HEK293 (cell line): Measurements from ENCODE around the gene NIPBL.

Source experiments
- MYNN ChIP-seq: fragments of 450-650 bp; formaldehyde crosslinking; IDR thresholded peaks from 2 replicates; pipeline ENCODE4 v1.5.1; 2016; ENCODE audit warnings: missing biosample characterization, missing genetic modification characterization, borderline replicate concordance
- SP2 ChIP-seq: fragments of 450-650 bp; formaldehyde crosslinking; IDR thresholded peaks from 2 replicates; pipeline ENCODE4 v1.5.1; 2016; ENCODE audit warnings: missing biosample characterization, missing genetic modification characterization
- SP7 ChIP-seq: fragments of 450-650 bp; formaldehyde crosslinking; IDR thresholded peaks from 2 replicates; pipeline ENCODE4 v1.5.1; 2016; ENCODE audit warnings: missing biosample characterization, missing genetic modification characterization
- ZBTB17 ChIP-seq: fragments of 450-650 bp; formaldehyde crosslinking; IDR thresholded peaks from 2 replicates; pipeline ENCODE4 v1.5.1; 2016; ENCODE audit warnings: missing biosample characterization, missing genetic modification characterization
- ZBTB8A ChIP-seq: fragments of 450-650 bp; formaldehyde crosslinking; IDR thresholded peaks from 2 replicates; pipeline ENCODE4 v1.5.1; 2016; ENCODE audit warnings: missing biosample characterization, missing genetic modification characterization
- ZFP37 ChIP-seq: fragments of 450-650 bp; formaldehyde crosslinking; IDR thresholded peaks from 2 replicates; pipeline ENCODE4 v1.5.1; 2016; ENCODE audit warnings: missing biosample characterization, missing genetic modification characterization
- ZFP41 ChIP-seq: fragments of 450-650 bp; formaldehyde crosslinking; IDR thresholded peaks from 2 replicates; pipeline ENCODE4 v1.5.1; 2016; ENCODE audit warnings: missing biosample characterization, missing genetic modification characterization, borderline replicate concordance
- ZNF146 ChIP-seq: fragments of 450-650 bp; formaldehyde crosslinking; IDR thresholded peaks from 2 replicates; pipeline ENCODE4 v1.5.1; 2016; ENCODE audit warnings: missing biosample characterization, missing genetic modification characterization
- ZNF174 ChIP-seq: fragments of 450-650 bp; formaldehyde crosslinking; IDR thresholded peaks from 2 replicates; pipeline ENCODE4 v1.5.0; 2017; ENCODE audit warnings: missing biosample characterization, mild to moderate bottlenecking, missing genetic modification characterization
- ZNF211 ChIP-seq: fragments of 450-650 bp; formaldehyde crosslinking; IDR thresholded peaks from 2 replicates; pipeline ENCODE4 v1.5.1; 2016; ENCODE audit warnings: low read depth, missing biosample characterization, missing genetic modification characterization
- ZNF214 ChIP-seq: fragments of 450-650 bp; formaldehyde crosslinking; IDR thresholded peaks from 2 replicates; pipeline ENCODE4 v1.5.1; 2017; ENCODE audit warnings: missing biosample characterization, mild to moderate bottlenecking, missing genetic modification characterization, borderline replicate concordance
- ZNF311 ChIP-seq: fragments of 450-650 bp; formaldehyde crosslinking; IDR thresholded peaks from 2 replicates; pipeline ENCODE4 v1.5.1; 2017; ENCODE audit warnings: missing biosample characterization, missing genetic modification characterization, borderline replicate concordance
- ZNF324 ChIP-seq: fragments of 450-650 bp; formaldehyde crosslinking; IDR thresholded peaks from 2 replicates; pipeline ENCODE4 v1.5.1; 2016; ENCODE audit warnings: missing biosample characterization, missing genetic modification characterization
- ZNF335 ChIP-seq: fragments of 450-650 bp; formaldehyde crosslinking; conservative IDR thresholded peaks from 2 replicates; pipeline ENCODE4 v1.5.1; 2016; ENCODE audit warnings: missing biosample characterization, missing genetic modification characterization
- ZNF433 ChIP-seq: fragments of 450-650 bp; formaldehyde crosslinking; IDR thresholded peaks from 2 replicates; pipeline ENCODE4 v1.5.1; 2016; ENCODE audit warnings: missing biosample characterization, missing genetic modification characterization, low read depth
- ZNF473 ChIP-seq: fragments of 450-650 bp; formaldehyde crosslinking; IDR thresholded peaks from 2 replicates; pipeline ENCODE4 v1.5.1; 2017; ENCODE audit warnings: missing biosample characterization, missing genetic modification characterization
- ZNF544 ChIP-seq: fragments of 450-650 bp; formaldehyde crosslinking; IDR thresholded peaks from 2 replicates; pipeline ENCODE4 v1.5.0; 2017; ENCODE audit warnings: missing biosample characterization, missing genetic modification characterization
- ZNF585B ChIP-seq: fragments of 450-650 bp; formaldehyde crosslinking; IDR thresholded peaks from 2 replicates; pipeline ENCODE4 v1.5.1; 2016; ENCODE audit warnings: missing biosample characterization, missing genetic modification characterization
- ZXDB ChIP-seq: fragments of 450-650 bp; formaldehyde crosslinking; IDR thresholded peaks from 2 replicates; pipeline ENCODE4 v1.5.1; 2016; ENCODE audit warnings: missing biosample characterization, missing genetic modification characterization
- TF ChIP-seq, protein P1 (sequence below): fragments of 450-650 bp; formaldehyde crosslinking; IDR thresholded peaks from 2 replicates; pipeline ENCODE4 v1.5.1; 2016; ENCODE audit warnings: missing biosample characterization, missing genetic modification characterization
- TF ChIP-seq, protein P2 (sequence below): sonication (generic); formaldehyde crosslinking; IDR thresholded peaks from 2 replicates; pipeline ENCODE4 v1.8.1; 2022; ENCODE audit warnings: mild to moderate bottlenecking, moderate library complexity, missing genetic modification reagents
- TF ChIP-seq, protein P3 (sequence below): IDR thresholded peaks from 2 replicates; pipeline ENCODE4 v1.6.1; 2011; ENCODE audit warnings: mild to moderate bottlenecking, low read depth, low read length, borderline replicate concordance
- TF ChIP-seq, protein P4 (sequence below): fragments of 450-650 bp; formaldehyde crosslinking; IDR thresholded peaks from 2 replicates; pipeline ENCODE4 v1.5.1; 2016; ENCODE audit warnings: missing biosample characterization, missing genetic modification characterization
- TF ChIP-seq, protein P5 (sequence below): fragments of 450-650 bp; IDR thresholded peaks from 2 replicates; pipeline ENCODE4 v1.5.1; 2018; ENCODE audit warnings: missing biosample characterization, missing genetic modification characterization
- TF ChIP-seq, protein P6 (sequence below): fragments of 450-650 bp; formaldehyde crosslinking; IDR thresholded peaks from 2 replicates; pipeline ENCODE4 v1.5.1; 2017; ENCODE audit warnings: missing biosample characterization, missing genetic modification characterization
- TF ChIP-seq, protein P7 (sequence below): fragments of 450-650 bp; formaldehyde crosslinking; conservative IDR thresholded peaks from 2 replicates; pipeline ENCODE4 v1.5.1; 2016; ENCODE audit warnings: low read depth, missing biosample characterization, missing genetic modification characterization

NIPBL gene

DNA sequence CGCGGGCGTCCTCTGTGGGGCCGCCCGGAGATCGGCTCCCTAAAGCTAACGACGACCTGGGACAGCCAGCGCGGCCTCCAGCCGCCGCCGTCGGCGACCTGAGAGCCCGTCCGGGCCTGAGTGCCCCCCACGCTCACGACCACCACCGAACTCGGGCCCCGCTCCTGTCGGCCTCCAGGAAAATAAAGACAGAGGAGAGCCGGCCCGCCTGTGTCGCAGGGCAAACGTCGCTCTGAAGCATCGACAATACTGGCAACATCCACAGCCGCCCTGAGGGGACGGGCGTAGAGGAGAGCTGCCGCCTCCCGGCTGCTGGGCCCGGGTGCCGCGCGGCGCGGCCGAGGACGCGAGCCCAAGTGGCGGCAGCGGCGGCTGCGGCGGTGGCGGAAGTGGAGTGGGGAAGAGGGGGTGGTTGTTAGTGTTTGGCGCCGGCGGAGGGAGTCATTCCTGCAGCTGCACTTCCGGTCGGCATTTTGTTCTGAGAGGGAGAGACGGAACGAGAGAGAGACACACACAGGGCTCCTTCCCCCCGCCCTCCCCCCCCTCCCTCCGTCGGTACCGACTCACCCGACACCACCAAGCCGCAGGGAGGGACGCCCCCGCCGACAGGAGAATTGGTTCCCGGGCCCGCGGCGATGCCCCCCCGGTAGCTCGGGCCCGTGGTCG, at the start of gene NIPBL (continued):
- TF ChIP-seq ZNF324: 0 out of 2 replicates have a peak, but pooled peaks have one; percentile 14
- TF ChIP-seq, protein P1, sequence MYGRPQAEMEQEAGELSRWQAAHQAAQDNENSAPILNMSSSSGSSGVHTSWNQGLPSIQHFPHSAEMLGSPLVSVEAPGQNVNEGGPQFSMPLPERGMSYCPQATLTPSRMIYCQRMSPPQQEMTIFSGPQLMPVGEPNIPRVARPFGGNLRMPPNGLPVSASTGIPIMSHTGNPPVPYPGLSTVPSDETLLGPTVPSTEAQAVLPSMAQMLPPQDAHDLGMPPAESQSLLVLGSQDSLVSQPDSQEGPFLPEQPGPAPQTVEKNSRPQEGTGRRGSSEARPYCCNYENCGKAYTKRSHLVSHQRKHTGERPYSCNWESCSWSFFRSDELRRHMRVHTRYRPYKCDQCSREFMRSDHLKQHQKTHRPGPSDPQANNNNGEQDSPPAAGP (tag by site-specific recombination): no peak; the same call in 1 of the 2 replicates
- TF ChIP-seq ZNF585B (tag by site-specific recombination): no peak
- peak; percentile 76 for TF ChIP-seq SP2 (tag by site-specific recombination)
- 0 out of 2 replicates have a peak, but pooled peaks have one; percentile 13 for TF ChIP-seq MYNN (tag by site-specific recombination)
- no peak for TF ChIP-seq ZNF433
- TF ChIP-seq, protein P2, sequence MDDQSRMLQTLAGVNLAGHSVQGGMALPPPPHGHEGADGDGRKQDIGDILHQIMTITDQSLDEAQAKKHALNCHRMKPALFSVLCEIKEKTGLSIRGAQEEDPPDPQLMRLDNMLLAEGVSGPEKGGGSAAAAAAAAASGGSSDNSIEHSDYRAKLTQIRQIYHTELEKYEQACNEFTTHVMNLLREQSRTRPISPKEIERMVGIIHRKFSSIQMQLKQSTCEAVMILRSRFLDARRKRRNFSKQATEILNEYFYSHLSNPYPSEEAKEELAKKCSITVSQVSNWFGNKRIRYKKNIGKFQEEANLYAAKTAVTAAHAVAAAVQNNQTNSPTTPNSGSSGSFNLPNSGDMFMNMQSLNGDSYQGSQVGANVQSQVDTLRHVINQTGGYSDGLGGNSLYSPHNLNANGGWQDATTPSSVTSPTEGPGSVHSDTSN: 0 out of 2 replicates have a peak, but pooled peaks have one; percentile 46
- peak; percentile 12; the same call in 1 of the 2 replicates for TF ChIP-seq ZXDB (tag by site-specific recombination)
- TF ChIP-seq ZNF473 (tag by site-specific recombination): no peak
- TF ChIP-seq SP7: no peak
- TF ChIP-seq, protein P3, sequence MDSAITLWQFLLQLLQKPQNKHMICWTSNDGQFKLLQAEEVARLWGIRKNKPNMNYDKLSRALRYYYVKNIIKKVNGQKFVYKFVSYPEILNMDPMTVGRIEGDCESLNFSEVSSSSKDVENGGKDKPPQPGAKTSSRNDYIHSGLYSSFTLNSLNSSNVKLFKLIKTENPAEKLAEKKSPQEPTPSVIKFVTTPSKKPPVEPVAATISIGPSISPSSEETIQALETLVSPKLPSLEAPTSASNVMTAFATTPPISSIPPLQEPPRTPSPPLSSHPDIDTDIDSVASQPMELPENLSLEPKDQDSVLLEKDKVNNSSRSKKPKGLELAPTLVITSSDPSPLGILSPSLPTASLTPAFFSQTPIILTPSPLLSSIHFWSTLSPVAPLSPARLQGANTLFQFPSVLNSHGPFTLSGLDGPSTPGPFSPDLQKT: no peak
- TF ChIP-seq, protein P4, sequence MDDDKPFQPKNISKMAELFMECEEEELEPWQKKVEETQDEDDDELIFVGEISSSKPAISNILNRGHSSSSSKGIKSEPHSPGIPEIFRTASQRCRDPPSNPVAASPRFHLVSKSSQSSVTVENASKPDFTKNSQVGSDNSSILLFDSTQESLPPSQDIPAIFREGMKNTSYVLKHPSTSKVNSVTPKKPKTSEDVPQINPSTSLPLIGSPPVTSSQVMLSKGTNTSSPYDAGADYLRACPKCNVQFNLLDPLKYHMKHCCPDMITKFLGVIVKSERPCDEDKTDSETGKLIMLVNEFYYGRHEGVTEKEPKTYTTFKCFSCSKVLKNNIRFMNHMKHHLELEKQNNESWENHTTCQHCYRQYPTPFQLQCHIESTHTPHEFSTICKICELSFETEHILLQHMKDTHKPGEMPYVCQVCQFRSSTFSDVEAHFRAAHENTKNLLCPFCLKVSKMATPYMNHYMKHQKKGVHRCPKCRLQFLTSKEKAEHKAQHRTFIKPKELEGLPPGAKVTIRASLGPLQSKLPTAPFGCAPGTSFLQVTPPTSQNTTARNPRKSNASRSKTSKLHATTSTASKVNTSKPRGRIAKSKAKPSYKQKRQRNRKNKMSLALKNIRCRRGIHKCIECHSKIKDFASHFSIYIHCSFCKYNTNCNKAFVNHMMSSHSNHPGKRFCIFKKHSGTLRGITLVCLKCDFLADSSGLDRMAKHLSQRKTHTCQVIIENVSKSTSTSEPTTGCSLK (tag by site-specific recombination): no peak
- no peak for TF ChIP-seq ZNF214 (tag by site-specific recombination)
- TF ChIP-seq, protein P5, sequence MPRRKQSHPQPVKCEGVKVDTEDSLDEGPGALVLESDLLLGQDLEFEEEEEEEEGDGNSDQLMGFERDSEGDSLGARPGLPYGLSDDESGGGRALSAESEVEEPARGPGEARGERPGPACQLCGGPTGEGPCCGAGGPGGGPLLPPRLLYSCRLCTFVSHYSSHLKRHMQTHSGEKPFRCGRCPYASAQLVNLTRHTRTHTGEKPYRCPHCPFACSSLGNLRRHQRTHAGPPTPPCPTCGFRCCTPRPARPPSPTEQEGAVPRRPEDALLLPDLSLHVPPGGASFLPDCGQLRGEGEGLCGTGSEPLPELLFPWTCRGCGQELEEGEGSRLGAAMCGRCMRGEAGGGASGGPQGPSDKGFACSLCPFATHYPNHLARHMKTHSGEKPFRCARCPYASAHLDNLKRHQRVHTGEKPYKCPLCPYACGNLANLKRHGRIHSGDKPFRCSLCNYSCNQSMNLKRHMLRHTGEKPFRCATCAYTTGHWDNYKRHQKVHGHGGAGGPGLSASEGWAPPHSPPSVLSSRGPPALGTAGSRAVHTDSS (tag by site-specific recombination): no peak
- TF ChIP-seq ZBTB17 (tag by site-specific recombination): no peak; the same call in 1 of the 2 replicates
- no peak for TF ChIP-seq ZFP41 (tag by site-specific recombination)
- TF ChIP-seq ZNF174: no peak
- TF ChIP-seq ZFP37 (tag by site-specific recombination): peak; percentile 24; the same call in 1 of the 2 replicates
- TF ChIP-seq, protein P6, sequence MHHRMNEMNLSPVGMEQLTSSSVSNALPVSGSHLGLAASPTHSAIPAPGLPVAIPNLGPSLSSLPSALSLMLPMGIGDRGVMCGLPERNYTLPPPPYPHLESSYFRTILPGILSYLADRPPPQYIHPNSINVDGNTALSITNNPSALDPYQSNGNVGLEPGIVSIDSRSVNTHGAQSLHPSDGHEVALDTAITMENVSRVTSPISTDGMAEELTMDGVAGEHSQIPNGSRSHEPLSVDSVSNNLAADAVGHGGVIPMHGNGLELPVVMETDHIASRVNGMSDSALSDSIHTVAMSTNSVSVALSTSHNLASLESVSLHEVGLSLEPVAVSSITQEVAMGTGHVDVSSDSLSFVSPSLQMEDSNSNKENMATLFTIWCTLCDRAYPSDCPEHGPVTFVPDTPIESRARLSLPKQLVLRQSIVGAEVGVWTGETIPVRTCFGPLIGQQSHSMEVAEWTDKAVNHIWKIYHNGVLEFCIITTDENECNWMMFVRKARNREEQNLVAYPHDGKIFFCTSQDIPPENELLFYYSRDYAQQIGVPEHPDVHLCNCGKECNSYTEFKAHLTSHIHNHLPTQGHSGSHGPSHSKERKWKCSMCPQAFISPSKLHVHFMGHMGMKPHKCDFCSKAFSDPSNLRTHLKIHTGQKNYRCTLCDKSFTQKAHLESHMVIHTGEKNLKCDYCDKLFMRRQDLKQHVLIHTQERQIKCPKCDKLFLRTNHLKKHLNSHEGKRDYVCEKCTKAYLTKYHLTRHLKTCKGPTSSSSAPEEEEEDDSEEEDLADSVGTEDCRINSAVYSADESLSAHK (tag by site-specific recombination): no peak
- TF ChIP-seq ZNF211: no peak
- TF ChIP-seq ZNF544 (tag by site-specific recombination): no peak
- no peak for TF ChIP-seq ZNF146 (tag by site-specific recombination)
- TF ChIP-seq ZNF335: peak; percentile 95
- TF ChIP-seq ZNF311: no peak
- peak; percentile 53 for TF ChIP-seq ZBTB8A
- TF ChIP-seq, protein P7, sequence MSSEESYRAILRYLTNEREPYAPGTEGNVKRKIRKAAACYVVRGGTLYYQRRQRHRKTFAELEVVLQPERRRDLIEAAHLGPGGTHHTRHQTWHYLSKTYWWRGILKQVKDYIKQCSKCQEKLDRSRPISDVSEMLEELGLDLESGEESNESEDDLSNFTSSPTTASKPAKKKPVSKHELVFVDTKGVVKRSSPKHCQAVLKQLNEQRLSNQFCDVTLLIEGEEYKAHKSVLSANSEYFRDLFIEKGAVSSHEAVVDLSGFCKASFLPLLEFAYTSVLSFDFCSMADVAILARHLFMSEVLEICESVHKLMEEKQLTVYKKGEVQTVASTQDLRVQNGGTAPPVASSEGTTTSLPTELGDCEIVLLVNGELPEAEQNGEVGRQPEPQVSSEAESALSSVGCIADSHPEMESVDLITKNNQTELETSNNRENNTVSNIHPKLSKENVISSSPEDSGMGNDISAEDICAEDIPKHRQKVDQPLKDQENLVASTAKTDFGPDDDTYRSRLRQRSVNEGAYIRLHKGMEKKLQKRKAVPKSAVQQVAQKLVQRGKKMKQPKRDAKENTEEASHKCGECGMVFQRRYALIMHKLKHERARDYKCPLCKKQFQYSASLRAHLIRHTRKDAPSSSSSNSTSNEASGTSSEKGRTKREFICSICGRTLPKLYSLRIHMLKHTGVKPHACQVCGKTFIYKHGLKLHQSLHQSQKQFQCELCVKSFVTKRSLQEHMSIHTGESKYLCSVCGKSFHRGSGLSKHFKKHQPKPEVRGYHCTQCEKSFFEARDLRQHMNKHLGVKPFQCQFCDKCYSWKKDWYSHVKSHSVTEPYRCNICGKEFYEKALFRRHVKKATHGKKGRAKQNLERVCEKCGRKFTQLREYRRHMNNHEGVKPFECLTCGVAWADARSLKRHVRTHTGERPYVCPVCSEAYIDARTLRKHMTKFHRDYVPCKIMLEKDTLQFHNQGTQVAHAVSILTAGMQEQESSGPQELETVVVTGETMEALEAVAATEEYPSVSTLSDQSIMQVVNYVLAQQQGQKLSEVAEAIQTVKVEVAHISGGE: peak; percentile 98
